SK-N-SH (cell line): ENCODE data around the gene NRG3. TPM values are rescaled to one million over a fixed set of nuclear protein-coding genes. Genes with fewer than 3 reads are reported as not detected.

Experiments used
- CTCF ChIA-PET: fragments of 300-600, 350-600 bp; formaldehyde crosslinking; extraction: SDS; loops from one replicate; lab custom pipeline; 2021; lab: Yijun Ruan, JAX
- POLR2A ChIA-PET: fragments of 350-600 bp; sonication (Branson Sonifier 250); formaldehyde crosslinking; extraction: SDS; loops from one replicate; lab custom pipeline; 2020; ENCODE audit warnings: antibody characterized with exemption, inconsistent platforms; lab: Yijun Ruan, JAX
- DNase-seq: peaks from one replicate; pipeline ENCODE4 v3.0.0; 2012
- H2AFZ ChIP-seq: fragments of 200-600 bp; sonication (generic); 2 replicates; pipeline ENCODE4 v1.8.1; 2016; ENCODE audit warnings: antibody characterized with exemption, mild to moderate bottlenecking, low read depth
- H3F3A ChIP-seq: fragments of 200-600 bp; sonication (generic); replicated peaks from 2 replicates; pipeline ENCODE3; 2016; ENCODE audit warnings: antibody characterized with exemption, mild to moderate bottlenecking; ENCODE audit not compliant: insufficient read depth
- H3K27ac ChIP-seq, 2 experiments: fragments of 200-500 bp in 1 of 2; fragments of 200-600 bp in 1 of 2; sonication (Bioruptor generic) in 1 of 2; sonication (generic), shearing (Covaris generic) in 1 of 2; 2 replicates each; pipeline versions ENCODE4 v1.5.1 to v1.6.1; 2014 to 2016; ENCODE audit warnings: low read depth in 2 of 2, inconsistent platforms in 1 of 2, low read length in 1 of 2, mild to moderate bottlenecking in 1 of 2, mixed read lengths in 1 of 2
- H3K27me3 ChIP-seq: fragments of 200-600 bp; sonication (generic), shearing (Covaris generic); 2 replicates; pipeline ENCODE4 v1.6.1; 2016; ENCODE audit warnings: mixed run types; ENCODE audit not compliant: insufficient read depth
- H3K36me3 ChIP-seq, 2 experiments: fragments of 200-500 bp in 1 of 2; fragments of 200-600 bp in 1 of 2; sonication (Bioruptor generic) in 1 of 2; sonication (generic) in 1 of 2; replicated peaks in 1 of 2; 2 replicates each; pipeline versions ENCODE3 to v1.5.1; 2014 to 2016; ENCODE audit warnings: low read length in 1 of 2, mild to moderate bottlenecking in 1 of 2; ENCODE audit not compliant: insufficient read depth in 2 of 2, control insufficient read depth in 1 of 2
- H3K4me1 ChIP-seq, 2 experiments: fragments of 200-500 bp in 1 of 2; fragments of 200-600 bp in 1 of 2; sonication (Bioruptor generic) in 1 of 2; sonication (generic), shearing (Covaris generic) in 1 of 2; 2 replicates each; pipeline versions ENCODE4 v1.5.1 to v1.6.1; 2014 to 2016; ENCODE audit warnings: low read depth in 1 of 2, low read length in 1 of 2, mixed run types in 1 of 2; ENCODE audit not compliant: insufficient read depth in 2 of 2, control insufficient read depth in 1 of 2
- H3K4me2 ChIP-seq: fragments of 200-600 bp; sonication (generic), shearing (Covaris generic); 2 replicates; pipeline ENCODE4 v1.6.1; 2017; ENCODE audit warnings: mixed run types
- H3K4me3 ChIP-seq, 2 experiments: fragments of 200-500 bp in 1 of 2; fragments of 200-600 bp in 1 of 2; sonication (Bioruptor generic) in 1 of 2; sonication (generic), shearing (Covaris generic) in 1 of 2; 2 replicates each; pipeline versions ENCODE4 v1.5.1 to v1.8.1; 2014 to 2016; ENCODE audit warnings: low read depth in 2 of 2, inconsistent platforms in 1 of 2, low read length in 1 of 2, mild to moderate bottlenecking in 1 of 2, mixed read lengths in 1 of 2, moderate library complexity in 1 of 2
- H3K79me2 ChIP-seq: fragments of 200-600 bp; sonication (generic); 2 replicates; pipeline ENCODE4 v1.8.1; 2017; ENCODE audit warnings: mild to moderate bottlenecking; ENCODE audit not compliant: insufficient read depth
- H3K9ac ChIP-seq: fragments of 200-600 bp; sonication (generic); 2 replicates; pipeline ENCODE4 v1.6.1; 2017; ENCODE audit warnings: mixed run types
- H3K9me2 ChIP-seq: fragments of 200-600 bp; sonication (generic); 2 replicates; pipeline ENCODE4 v1.6.1; 2017; ENCODE audit warnings: mixed run types
- H3K9me3 ChIP-seq: fragments of 200-600 bp; sonication (generic); 2 replicates; pipeline ENCODE4 v1.6.1; 2017; ENCODE audit warnings: mixed run types, mild to moderate bottlenecking, moderate library complexity
- H4K20me1 ChIP-seq: fragments of 200-600 bp; sonication (generic); 2 replicates; pipeline ENCODE4 v1.6.1; 2017; ENCODE audit warnings: mild to moderate bottlenecking, mixed run types; ENCODE audit not compliant: insufficient read depth
- CHD2 ChIP-seq: fragments of 150-350 bp; IDR thresholded peaks from 2 replicates; pipeline ENCODE4 v1.6.1; 2018; ENCODE audit warnings: low read length; ENCODE audit not compliant: partially characterized antibody
- EZH2phosphoT487 ChIP-seq: fragments of 200-600 bp; sonication (generic); IDR thresholded peaks from 2 replicates; pipeline ENCODE4 v1.6.1; 2017; ENCODE audit warnings: low read depth, mixed run types, mild to moderate bottlenecking, antibody characterized with exemption, moderate library complexity, borderline replicate concordance
- FOXJ3 ChIP-seq: sonication (generic); formaldehyde crosslinking; IDR thresholded peaks from 2 replicates; pipeline ENCODE4 v1.5.1; 2020; ENCODE audit warnings: mild to moderate bottlenecking, missing genetic modification reagents
- FOXM1 ChIP-seq: IDR thresholded peaks from 2 replicates; pipeline ENCODE4 v1.4.0; 2012; ENCODE audit warnings: low read depth, mild to moderate bottlenecking
- GABPA ChIP-seq: IDR thresholded peaks from 2 replicates; pipeline ENCODE4 v1.4.0; 2012; ENCODE audit warnings: low read depth, mild to moderate bottlenecking
- MEF2A ChIP-seq: IDR thresholded peaks from 2 replicates; pipeline ENCODE4 v1.4.0; 2012; ENCODE audit warnings: low read depth, borderline replicate concordance
- POLR2AphosphoS5 ChIP-seq: IDR thresholded peaks from 2 replicates; pipeline ENCODE4 v1.6.1; 2012; ENCODE audit warnings: low read depth, low read length
- RCOR1 ChIP-seq: fragments of 150-350 bp; IDR thresholded peaks from 2 replicates; pipeline ENCODE4 v1.6.1; 2017; ENCODE audit warnings: antibody characterized with exemption, low read length
- SIN3A ChIP-seq: IDR thresholded peaks from 2 replicates; pipeline ENCODE4 v1.6.1; 2012; ENCODE audit warnings: low read depth, mild to moderate bottlenecking, low read length, moderate library complexity, borderline replicate concordance
- SMC3 ChIP-seq: IDR thresholded peaks from 2 replicates; pipeline ENCODE4 v1.6.1; 2012; ENCODE audit warnings: low read depth, low read length, improper control_type of control experiment
- TAF1 ChIP-seq: IDR thresholded peaks from 2 replicates; pipeline ENCODE4 v1.6.1; 2012; ENCODE audit warnings: low read depth, mild to moderate bottlenecking, low read length, moderate library complexity, borderline replicate concordance
- TCF12 ChIP-seq: IDR thresholded peaks from 2 replicates; pipeline ENCODE4 v1.4.0; 2012
- TEAD4 ChIP-seq: IDR thresholded peaks from 2 replicates; pipeline ENCODE4 v1.4.0; 2012; ENCODE audit warnings: mild to moderate bottlenecking, borderline replicate concordance; ENCODE audit not compliant: insufficient read depth
- USF1 ChIP-seq: IDR thresholded peaks from 2 replicates; pipeline ENCODE4 v1.4.0; 2012; ENCODE audit warnings: low read depth, borderline replicate concordance
- YY1 ChIP-seq: IDR thresholded peaks from 2 replicates; pipeline ENCODE4 v1.4.0; 2012; ENCODE audit warnings: low read depth, mild to moderate bottlenecking
- WGBS: methylation state at CpG from one replicate; pipeline ENCODE4 v1.1.6; 2017; ENCODE audit warnings: low lambda C conversion rate; 5-methylcytosine and 5-hydroxymethylcytosine counted together
- polyA plus RNA-seq, 3 experiments: library from polyadenylated mRNA; depleted of rRNA; stranded (reverse); fragments of >200 nt; gene quantifications; 2 replicates each; pipeline ENCODE4 v1.2.3, GENCODE V29; 2012
- TF ChIP-seq, protein P1 (sequence below): fragments of 200-600 bp; sonication (generic); IDR thresholded peaks from 2 replicates; pipeline ENCODE4 v1.6.1; 2017; ENCODE audit warnings: antibody characterized with exemption, mild to moderate bottlenecking, moderate library complexity
- TF ChIP-seq, protein P2 (sequence below): IDR thresholded peaks from 2 replicates; pipeline ENCODE4; 2012

Gene NRG3
- polyA plus RNA-seq, 1 of the 3 experiments (the other 2 are of a cell fraction): 0.03 TPM

GRCh38 chr10:81875467-81876252 lies 666 bp downstream of the NRG3 start:
- no peak overlapping the region for H3K4me2 ChIP-seq
- WGBS: 14% methylated on average over 18 of the region's 49 CpGs
- no peaks in the 10 kb centered on the region for H4K20me1 ChIP-seq
- no peaks in the 10 kb centered on the region for H3K9me3 ChIP-seq
- H3K27me3 ChIP-seq: peaks cover 16% of the 10 kb centered on the region
- H3K9ac ChIP-seq: no peak overlapping the region
- POLR2A ChIA-PET: no interaction called here
- H2AFZ ChIP-seq: no peak overlapping the region
- no peaks in the 10 kb centered on the region for H3K9me2 ChIP-seq
- H3K4me1 ChIP-seq: peaks cover 0 to 9% of the 10 kb centered on the region in 2 experiments; a peak in 1 of 4 replicates
- H3K79me2 ChIP-seq: no peaks in the 10 kb centered on the region
- CTCF ChIA-PET: no interaction called here
- H3K27ac ChIP-seq: no peak overlapping the region
- TF ChIP-seq SMC3: no peak
- no peak for TF ChIP-seq TCF12
- TF ChIP-seq EZH2phosphoT487: no peak
- no peak for TF ChIP-seq FOXJ3 (CRISPR knock-in tag)
- TF ChIP-seq, protein P1, sequence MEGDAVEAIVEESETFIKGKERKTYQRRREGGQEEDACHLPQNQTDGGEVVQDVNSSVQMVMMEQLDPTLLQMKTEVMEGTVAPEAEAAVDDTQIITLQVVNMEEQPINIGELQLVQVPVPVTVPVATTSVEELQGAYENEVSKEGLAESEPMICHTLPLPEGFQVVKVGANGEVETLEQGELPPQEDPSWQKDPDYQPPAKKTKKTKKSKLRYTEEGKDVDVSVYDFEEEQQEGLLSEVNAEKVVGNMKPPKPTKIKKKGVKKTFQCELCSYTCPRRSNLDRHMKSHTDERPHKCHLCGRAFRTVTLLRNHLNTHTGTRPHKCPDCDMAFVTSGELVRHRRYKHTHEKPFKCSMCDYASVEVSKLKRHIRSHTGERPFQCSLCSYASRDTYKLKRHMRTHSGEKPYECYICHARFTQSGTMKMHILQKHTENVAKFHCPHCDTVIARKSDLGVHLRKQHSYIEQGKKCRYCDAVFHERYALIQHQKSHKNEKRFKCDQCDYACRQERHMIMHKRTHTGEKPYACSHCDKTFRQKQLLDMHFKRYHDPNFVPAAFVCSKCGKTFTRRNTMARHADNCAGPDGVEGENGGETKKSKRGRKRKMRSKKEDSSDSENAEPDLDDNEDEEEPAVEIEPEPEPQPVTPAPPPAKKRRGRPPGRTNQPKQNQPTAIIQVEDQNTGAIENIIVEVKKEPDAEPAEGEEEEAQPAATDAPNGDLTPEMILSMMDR: no peak
- TF ChIP-seq SIN3A: no peak
- no peak for TF ChIP-seq USF1
- TF ChIP-seq CHD2: no peak
- TF ChIP-seq GABPA: no peak
- TF ChIP-seq TAF1: no peak
- TF ChIP-seq YY1: no peak
- TF ChIP-seq TEAD4: no peak
- TF ChIP-seq FOXM1: no peak
- TF ChIP-seq POLR2AphosphoS5: no peak
- no peak for TF ChIP-seq MEF2A
- TF ChIP-seq, protein P2, sequence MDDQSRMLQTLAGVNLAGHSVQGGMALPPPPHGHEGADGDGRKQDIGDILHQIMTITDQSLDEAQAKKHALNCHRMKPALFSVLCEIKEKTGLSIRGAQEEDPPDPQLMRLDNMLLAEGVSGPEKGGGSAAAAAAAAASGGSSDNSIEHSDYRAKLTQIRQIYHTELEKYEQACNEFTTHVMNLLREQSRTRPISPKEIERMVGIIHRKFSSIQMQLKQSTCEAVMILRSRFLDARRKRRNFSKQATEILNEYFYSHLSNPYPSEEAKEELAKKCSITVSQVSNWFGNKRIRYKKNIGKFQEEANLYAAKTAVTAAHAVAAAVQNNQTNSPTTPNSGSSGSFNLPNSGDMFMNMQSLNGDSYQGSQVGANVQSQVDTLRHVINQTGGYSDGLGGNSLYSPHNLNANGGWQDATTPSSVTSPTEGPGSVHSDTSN: no peak
- no peak for TF ChIP-seq RCOR1
- H3K36me3 ChIP-seq: no peaks in the 10 kb centered on the region
- no peaks in the 10 kb centered on the region for H3F3A ChIP-seq
- H3K4me3 ChIP-seq: peak overlapping the region in 1 of 2 experiments; percentile 17; a peak in 1 of 4 replicates
- DNase-seq: no peak
